Measurements from ENCODE around the gene FUT9. TPM values are rescaled to one million over a fixed set of nuclear protein-coding genes. Genes with fewer than 3 reads are reported as not detected.
A peak's percentile ranks its signal among the peaks of the same experiment; 100 is the strongest.

FUT9 gene
- total RNA-seq, 1 experiment from 2014 or later: 0.04 TPM

DNA sequence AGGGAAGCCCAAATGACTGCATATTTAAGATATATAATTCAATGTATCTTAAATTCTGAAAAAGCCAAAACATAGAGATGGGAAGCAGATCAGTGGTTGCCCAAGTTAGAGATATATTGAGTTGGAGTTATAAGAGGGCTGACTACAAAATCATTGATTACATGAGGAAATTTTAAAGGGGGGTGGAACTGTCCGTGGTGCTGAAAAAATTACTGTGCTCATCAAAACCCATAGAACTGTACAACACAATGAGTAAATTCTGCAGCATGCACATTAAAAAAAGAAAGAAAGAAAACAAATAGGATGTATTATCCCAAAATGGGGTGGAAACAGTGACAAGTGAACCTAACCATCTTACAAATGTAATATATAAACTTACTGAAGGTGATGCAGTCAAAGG lies 100.9 kb downstream of the FUT9 start:
- H3F3A ChIP-seq (ENCODE audit: low read length, unreplicated experiment): no peaks in the 10 kb centered on the region
- intact Hi-C loops (cut with micrococcal nuclease): no loop called here
- H3K27me3 ChIP-seq (ENCODE audit: low read length): no peaks in the 10 kb centered on the region
- H3K4me2 ChIP-seq (ENCODE audit: low read length): no peak overlapping the region
- no peaks in the 10 kb centered on the region for H3K9me2 ChIP-seq (replicated peaks; ENCODE audit: low read length)
- no peak overlapping the region for H3K9ac ChIP-seq (ENCODE audit: low read length)
- no peaks in the 10 kb centered on the region for H3K79me2 ChIP-seq (ENCODE audit: low read length)
- H3K4me3 ChIP-seq (ENCODE audit: low read length): no peak overlapping the region
- H4K20me1 ChIP-seq (ENCODE audit: low read length): no peaks in the 10 kb centered on the region
- no peaks in the 10 kb centered on the region for H3K36me3 ChIP-seq (ENCODE audit: low read depth, low read length)
- H3K4me1 ChIP-seq (ENCODE audit: insufficient read depth, low read length): no peaks in the 10 kb centered on the region
- no TSS peak for BruUV-seq (replicated peaks)
- no peak overlapping the region for H3K27ac ChIP-seq (ENCODE audit: low read length)
- no peak for ATAC-seq
- ChIA-PET CTCF (no interaction called here), POLR2A (ENCODE audit: unreplicated experiment) (no interaction called here)
- H2AFZ ChIP-seq (ENCODE audit: low read length): no peak overlapping the region
- H3K9me3 ChIP-seq (ENCODE audit: low read length): no peaks in the 10 kb centered on the region
- TF ChIP-seq, protein P1, sequence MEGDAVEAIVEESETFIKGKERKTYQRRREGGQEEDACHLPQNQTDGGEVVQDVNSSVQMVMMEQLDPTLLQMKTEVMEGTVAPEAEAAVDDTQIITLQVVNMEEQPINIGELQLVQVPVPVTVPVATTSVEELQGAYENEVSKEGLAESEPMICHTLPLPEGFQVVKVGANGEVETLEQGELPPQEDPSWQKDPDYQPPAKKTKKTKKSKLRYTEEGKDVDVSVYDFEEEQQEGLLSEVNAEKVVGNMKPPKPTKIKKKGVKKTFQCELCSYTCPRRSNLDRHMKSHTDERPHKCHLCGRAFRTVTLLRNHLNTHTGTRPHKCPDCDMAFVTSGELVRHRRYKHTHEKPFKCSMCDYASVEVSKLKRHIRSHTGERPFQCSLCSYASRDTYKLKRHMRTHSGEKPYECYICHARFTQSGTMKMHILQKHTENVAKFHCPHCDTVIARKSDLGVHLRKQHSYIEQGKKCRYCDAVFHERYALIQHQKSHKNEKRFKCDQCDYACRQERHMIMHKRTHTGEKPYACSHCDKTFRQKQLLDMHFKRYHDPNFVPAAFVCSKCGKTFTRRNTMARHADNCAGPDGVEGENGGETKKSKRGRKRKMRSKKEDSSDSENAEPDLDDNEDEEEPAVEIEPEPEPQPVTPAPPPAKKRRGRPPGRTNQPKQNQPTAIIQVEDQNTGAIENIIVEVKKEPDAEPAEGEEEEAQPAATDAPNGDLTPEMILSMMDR (conservative IDR thresholded peaks at IDR 0.05; ENCODE audit: low read depth, low read length): no peak
- no peak for DNase-seq

DNA sequence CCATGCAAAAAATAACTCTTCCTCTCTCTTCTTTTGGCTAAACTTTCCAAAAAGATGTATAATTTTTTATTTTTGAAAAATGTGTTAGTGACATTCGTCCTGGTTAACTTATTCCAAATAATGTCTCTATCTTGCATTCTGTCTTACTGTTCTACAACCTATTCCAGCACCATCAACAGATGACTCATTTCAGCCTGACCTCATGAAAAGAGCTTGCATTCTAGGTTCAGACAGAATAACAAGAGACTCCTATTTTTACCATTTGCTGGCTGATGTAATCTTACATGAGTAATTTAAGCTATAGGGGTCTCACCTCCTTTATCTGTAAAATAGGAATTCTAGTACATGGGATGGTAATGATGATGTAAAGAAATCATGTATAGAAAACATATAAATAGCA lies 109.0 kb downstream of the FUT9 start:
- Histone ChIP-seq H3K27me3 (ENCODE audit: low read length) (no peaks in the 10 kb centered on the region), H3K9me3 (ENCODE audit: low read length) (no peaks in the 10 kb centered on the region), H2AFZ (ENCODE audit: low read length) (no peak overlapping the region), H3K27ac (ENCODE audit: low read length) (no peak overlapping the region), H3F3A (ENCODE audit: low read length, unreplicated experiment) (no peaks in the 10 kb centered on the region), H3K4me1 (ENCODE audit: insufficient read depth, low read length) (no peaks in the 10 kb centered on the region), H3K36me3 (ENCODE audit: low read depth, low read length) (no peaks in the 10 kb centered on the region), H3K9ac (ENCODE audit: low read length) (no peak overlapping the region), H3K79me2 (ENCODE audit: low read length) (no peaks in the 10 kb centered on the region), H3K4me3 (ENCODE audit: low read length) (no peak overlapping the region), H3K9me2 (replicated peaks; ENCODE audit: low read length) (no peaks in the 10 kb centered on the region), H3K4me2 (ENCODE audit: low read length) (no peak overlapping the region), H4K20me1 (ENCODE audit: low read length) (no peaks in the 10 kb centered on the region)
- POLR2A ChIA-PET (ENCODE audit: unreplicated experiment): no interaction called here
- CTCF ChIA-PET: no interaction called here
- ATAC-seq: no peak
- BruUV-seq (replicated peaks): no TSS peak
- TF ChIP-seq EZH2 (IDR thresholded peaks at IDR 0.05; ENCODE audit: low read length, unreplicated experiment): no peak
- no peak for TF ChIP-seq EZH2phosphoT487 (IDR thresholded peaks at IDR 0.05; ENCODE audit: borderline replicate concordance, low read length)
- TF ChIP-seq, protein P1 (conservative IDR thresholded peaks at IDR 0.05; ENCODE audit: low read depth, low read length): no peak
- no peak for DNase-seq
- intact Hi-C loops (cut with micrococcal nuclease): no loop called here

DNA sequence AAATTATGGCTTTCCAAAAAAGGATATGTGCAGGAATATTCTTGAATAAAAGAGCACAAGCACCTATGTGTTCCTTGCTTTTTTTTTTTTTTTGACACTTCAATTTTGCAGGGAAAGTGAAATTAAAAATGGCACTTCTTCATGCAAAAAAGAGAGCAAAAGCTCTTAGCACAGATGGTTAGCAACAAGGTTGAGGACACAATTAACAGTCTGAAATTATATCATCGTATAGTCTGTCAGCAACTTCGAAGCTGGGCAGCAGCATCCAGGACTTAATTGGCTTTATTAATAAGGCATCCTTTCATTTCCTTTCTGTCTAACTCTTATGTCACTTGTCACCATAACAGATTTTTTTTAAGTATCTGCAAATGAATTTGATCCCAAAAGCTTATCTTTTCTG lies 122.6 kb downstream of the FUT9 start:
- intact Hi-C loops (cut with micrococcal nuclease): no loop called here
- ChIA-PET POLR2A (ENCODE audit: unreplicated experiment) (interaction anchor here (0.6 kb wide), 1 partner anchor 381 kb away, joined by 3 read pairs; no protein-coding TSS in a partner anchor), CTCF (no interaction called here)
- Histone ChIP-seq H3F3A (ENCODE audit: low read length, unreplicated experiment) (no peaks in the 10 kb centered on the region), H3K4me3 (ENCODE audit: low read length) (no peak overlapping the region), H3K9me2 (replicated peaks; ENCODE audit: low read length) (no peaks in the 10 kb centered on the region), H3K36me3 (ENCODE audit: low read depth, low read length) (no peaks in the 10 kb centered on the region), H3K27ac (ENCODE audit: low read length) (peak overlapping the region; percentile 5; the same call in 1 of the 2 replicates), H3K4me1 (ENCODE audit: insufficient read depth, low read length) (peaks cover 14% of the 10 kb centered on the region), H4K20me1 (ENCODE audit: low read length) (no peaks in the 10 kb centered on the region), H2AFZ (ENCODE audit: low read length) (no peak overlapping the region), H3K9me3 (ENCODE audit: low read length) (no peaks in the 10 kb centered on the region), H3K79me2 (ENCODE audit: low read length) (no peaks in the 10 kb centered on the region), H3K9ac (ENCODE audit: low read length) (no peak overlapping the region), H3K27me3 (ENCODE audit: low read length) (no peaks in the 10 kb centered on the region), H3K4me2 (ENCODE audit: low read length) (peak overlapping the region; percentile 24; the same call in 1 of the 2 replicates)
- no peak for DNase-seq
- ATAC-seq: no peak
- TF ChIP-seq, protein P1 (conservative IDR thresholded peaks at IDR 0.05; ENCODE audit: low read depth, low read length): no peak
- TF ChIP-seq EZH2 (IDR thresholded peaks at IDR 0.05; ENCODE audit: low read length, unreplicated experiment): no peak
- TF ChIP-seq EZH2phosphoT487 (IDR thresholded peaks at IDR 0.05; ENCODE audit: borderline replicate concordance, low read length): no peak
- no TSS peak for BruUV-seq (replicated peaks)

Data from PC-3 (cell line).